MM.1S (cell line): ENCODE measurements around the gene CNKSR3.

ENCODE experiments used
- DNase-seq: peaks from one replicate; pipeline ENCODE4 v3.0.0-alpha.2; 2015
- H2AFZ ChIP-seq: fragments of 300-600 bp; sonication (generic); 2 replicates; pipeline ENCODE4 v1.6.0; 2016; ENCODE audit warnings: antibody characterized with exemption, low read length
- H3F3A ChIP-seq: fragments of 300-600 bp; sonication (generic); 2 replicates; pipeline ENCODE4 v1.6.1; 2016; ENCODE audit warnings: mild to moderate bottlenecking, antibody characterized with exemption, low read length, moderate library complexity, mixed read lengths; ENCODE audit not compliant: insufficient read depth
- H3K27ac ChIP-seq: fragments of 300-600 bp; sonication (generic); 2 replicates; pipeline ENCODE4 v1.5.1; 2016; ENCODE audit warnings: mild to moderate bottlenecking, low read length
- H3K27me3 ChIP-seq: fragments of 300-600 bp; sonication (generic); replicated peaks from 2 replicates; pipeline ENCODE4 v1.6.0; 2016; ENCODE audit warnings: low read length; ENCODE audit not compliant: insufficient read depth
- H3K36me3 ChIP-seq: fragments of 300-600 bp; sonication (generic); replicated peaks from 2 replicates; pipeline ENCODE4 v1.6.1; 2016; ENCODE audit warnings: mild to moderate bottlenecking, low read length, mixed read lengths; ENCODE audit not compliant: insufficient read depth
- H3K4me1 ChIP-seq: fragments of 300-600 bp; sonication (generic); 2 replicates; pipeline ENCODE4 v1.6.1; 2016; ENCODE audit warnings: low read length, mixed read lengths
- H3K4me2 ChIP-seq: fragments of 300-600 bp; sonication (generic); 2 replicates; pipeline ENCODE4 v1.6.0; 2016; ENCODE audit warnings: low read depth, low read length
- H3K4me3 ChIP-seq: fragments of 300-600 bp; sonication (generic); 2 replicates; pipeline ENCODE4 v1.5.1; 2016; ENCODE audit warnings: low read length, mixed read lengths
- H3K79me2 ChIP-seq: fragments of 300-600 bp; sonication (generic); 2 replicates; pipeline ENCODE4 v1.6.1; 2016; ENCODE audit warnings: mixed run types, low read length, mixed read lengths
- H3K9ac ChIP-seq: fragments of 300-600 bp; sonication (generic); 2 replicates; pipeline ENCODE4 v1.6.1; 2016; ENCODE audit warnings: low read length, mixed read lengths
- H3K9me2 ChIP-seq: fragments of 300-600 bp; sonication (generic); replicated peaks from 2 replicates; pipeline ENCODE4 v1.6.1; 2016; ENCODE audit warnings: mild to moderate bottlenecking, low read length, mixed read lengths; ENCODE audit not compliant: insufficient read depth
- H3K9me3 ChIP-seq: fragments of 300-600 bp; sonication (generic); replicated peaks from 2 replicates; pipeline ENCODE4 v1.6.1; 2016; ENCODE audit warnings: mild to moderate bottlenecking, low read length, mixed read lengths; ENCODE audit not compliant: insufficient read depth
- H4K20me1 ChIP-seq: fragments of 300-600 bp; sonication (generic); 2 replicates; pipeline ENCODE4 v1.6.1; 2016; ENCODE audit warnings: mild to moderate bottlenecking, low read length, moderate library complexity, mixed read lengths; ENCODE audit not compliant: insufficient read depth
- EZH2 ChIP-seq: fragments of 300-600 bp; sonication (generic); optimal IDR thresholded peaks from 2 replicates; pipeline ENCODE3; 2017; ENCODE audit warnings: low read depth, mild to moderate bottlenecking, antibody characterized with exemption, low read length, mixed read lengths
- EZH2phosphoT487 ChIP-seq: fragments of 300-600 bp; sonication (generic); IDR thresholded peaks from 2 replicates; pipeline ENCODE4 v1.6.1; 2018; ENCODE audit warnings: antibody characterized with exemption, low read length
- TF ChIP-seq, protein P1 (sequence below): fragments of 300-600 bp; sonication (generic); IDR thresholded peaks from 2 replicates; pipeline ENCODE4 v1.5.1; 2016; ENCODE audit warnings: antibody characterized with exemption, low read length, mixed read lengths

Gene CNKSR3

DNA sequence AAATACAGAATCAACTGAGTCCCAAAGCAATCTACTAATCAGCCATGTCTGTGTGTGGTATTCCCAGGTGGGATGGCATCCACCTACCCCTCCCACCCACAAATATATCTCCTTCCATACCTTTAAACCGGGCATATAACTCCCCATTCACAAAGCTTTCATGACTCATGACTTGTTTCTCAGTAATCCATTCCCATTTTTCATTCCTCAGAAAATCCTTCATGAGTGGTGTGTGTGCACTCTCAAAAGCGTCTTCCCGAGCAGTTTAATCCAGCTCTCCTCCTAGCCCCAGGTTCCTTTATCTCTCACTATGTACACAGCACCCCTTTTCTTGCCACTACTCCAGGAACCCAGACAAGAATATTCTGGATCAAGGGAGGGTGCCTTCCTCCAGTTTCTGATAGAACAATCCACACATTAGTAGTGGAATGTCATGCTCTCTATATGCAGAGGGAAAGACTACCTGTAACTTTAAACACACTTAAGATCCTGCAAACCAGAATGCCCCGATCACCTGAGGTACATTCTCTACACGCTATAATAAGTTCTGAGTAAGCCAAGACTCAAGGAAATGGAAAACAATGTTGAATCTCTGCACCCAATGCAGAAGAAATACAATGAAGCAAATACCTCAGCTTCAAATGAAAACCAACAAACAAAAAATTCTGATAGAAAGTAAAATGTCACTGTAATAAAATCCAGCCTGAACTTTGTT is 98.2 kb downstream of the CNKSR3 start:
- Histone ChIP-seq H3K27ac (no peak overlapping the region), H3K9me3 (no peaks in the 10 kb centered on the region), H3K79me2 (no peaks in the 10 kb centered on the region), H3K9me2 (no peaks in the 10 kb centered on the region), H3K36me3 (no peaks in the 10 kb centered on the region), H3K4me2 (no peak overlapping the region), H3F3A (no peaks in the 10 kb centered on the region), H3K9ac (no peak overlapping the region), H3K27me3 (no peaks in the 10 kb centered on the region), H2AFZ (no peak overlapping the region), H4K20me1 (no peaks in the 10 kb centered on the region), H3K4me1 (no peaks in the 10 kb centered on the region), H3K4me3 (no peak overlapping the region)
- TF ChIP-seq, protein P1, sequence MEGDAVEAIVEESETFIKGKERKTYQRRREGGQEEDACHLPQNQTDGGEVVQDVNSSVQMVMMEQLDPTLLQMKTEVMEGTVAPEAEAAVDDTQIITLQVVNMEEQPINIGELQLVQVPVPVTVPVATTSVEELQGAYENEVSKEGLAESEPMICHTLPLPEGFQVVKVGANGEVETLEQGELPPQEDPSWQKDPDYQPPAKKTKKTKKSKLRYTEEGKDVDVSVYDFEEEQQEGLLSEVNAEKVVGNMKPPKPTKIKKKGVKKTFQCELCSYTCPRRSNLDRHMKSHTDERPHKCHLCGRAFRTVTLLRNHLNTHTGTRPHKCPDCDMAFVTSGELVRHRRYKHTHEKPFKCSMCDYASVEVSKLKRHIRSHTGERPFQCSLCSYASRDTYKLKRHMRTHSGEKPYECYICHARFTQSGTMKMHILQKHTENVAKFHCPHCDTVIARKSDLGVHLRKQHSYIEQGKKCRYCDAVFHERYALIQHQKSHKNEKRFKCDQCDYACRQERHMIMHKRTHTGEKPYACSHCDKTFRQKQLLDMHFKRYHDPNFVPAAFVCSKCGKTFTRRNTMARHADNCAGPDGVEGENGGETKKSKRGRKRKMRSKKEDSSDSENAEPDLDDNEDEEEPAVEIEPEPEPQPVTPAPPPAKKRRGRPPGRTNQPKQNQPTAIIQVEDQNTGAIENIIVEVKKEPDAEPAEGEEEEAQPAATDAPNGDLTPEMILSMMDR = no peak
- TF ChIP-seq EZH2 = no peak
- TF ChIP-seq EZH2phosphoT487 = no peak
- DNase-seq = no peak

DNA sequence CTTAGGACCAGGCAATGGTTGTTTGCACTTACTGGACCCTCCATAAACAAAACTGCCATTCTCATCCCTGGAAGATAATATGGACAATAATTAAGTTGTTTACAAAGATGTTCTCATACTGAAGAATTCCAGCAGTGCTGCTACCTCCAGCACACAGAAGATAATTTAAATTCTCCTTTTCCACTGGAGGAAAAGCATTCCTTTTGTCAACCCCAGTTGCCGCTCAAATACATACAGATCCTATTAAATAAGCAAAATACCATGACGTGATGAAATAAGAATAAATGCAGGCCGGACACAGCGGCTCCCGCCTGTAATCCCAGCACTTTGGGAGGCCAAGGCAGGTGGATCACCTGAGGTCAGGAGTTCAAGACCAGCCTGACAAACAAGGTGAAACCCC is 99.4 kb downstream of the CNKSR3 start:
- H4K20me1 ChIP-seq = no peaks in the 10 kb centered on the region
- TF ChIP-seq, protein P1 = no peak
- no peak for TF ChIP-seq EZH2phosphoT487
- H3K4me3 ChIP-seq = no peak overlapping the region
- H3K27me3 ChIP-seq = no peaks in the 10 kb centered on the region
- no peak overlapping the region for H3K4me2 ChIP-seq
- H3K27ac ChIP-seq = no peak overlapping the region
- H3K9me2 ChIP-seq = no peaks in the 10 kb centered on the region
- no peaks in the 10 kb centered on the region for H3K79me2 ChIP-seq
- H3K9me3 ChIP-seq = no peaks in the 10 kb centered on the region
- no peak overlapping the region for H3K9ac ChIP-seq
- no peak overlapping the region for H2AFZ ChIP-seq
- H3K4me1 ChIP-seq = no peaks in the 10 kb centered on the region
- no peak for DNase-seq
- H3F3A ChIP-seq = no peaks in the 10 kb centered on the region
- H3K36me3 ChIP-seq = no peaks in the 10 kb centered on the region

DNA sequence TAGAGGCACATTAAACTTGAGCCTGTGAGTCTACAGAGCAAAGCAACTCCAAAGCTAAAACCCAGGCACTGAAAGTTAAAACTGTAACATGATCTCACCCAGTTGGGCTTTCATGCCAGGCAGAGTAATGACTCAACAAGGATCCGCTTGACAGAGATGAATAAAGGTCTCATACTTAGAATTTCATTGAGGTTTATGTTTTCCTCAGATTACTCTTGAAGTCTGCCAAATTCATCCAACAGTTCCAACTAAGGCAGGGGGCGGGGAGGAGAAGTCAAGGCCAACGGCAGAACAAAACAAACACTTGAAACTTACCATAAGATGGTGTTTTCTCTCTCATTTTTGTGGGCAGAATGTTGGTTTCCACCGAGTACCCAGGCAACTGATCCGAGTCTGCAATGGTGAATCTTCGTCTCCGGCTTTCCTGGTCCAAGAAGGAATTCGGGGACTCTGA is 99.8 kb downstream of the CNKSR3 start:
- H2AFZ ChIP-seq = no peak overlapping the region
- no peak for TF ChIP-seq EZH2
- no peak for TF ChIP-seq EZH2phosphoT487
- TF ChIP-seq, protein P1 = no peak
- no peak for DNase-seq

More for the DNA sequence above, 99.8 kb downstream of the CNKSR3 start:
- H3K79me2 ChIP-seq = no peaks in the 10 kb centered on the region
- H3K4me3 ChIP-seq = no peak overlapping the region
- H3K27ac ChIP-seq = no peak overlapping the region
- H3K4me2 ChIP-seq = no peak overlapping the region
- H3K9ac ChIP-seq = no peak overlapping the region
- no peaks in the 10 kb centered on the region for H3K9me3 ChIP-seq
- H3F3A ChIP-seq = no peaks in the 10 kb centered on the region
- no peaks in the 10 kb centered on the region for H4K20me1 ChIP-seq
- H3K4me1 ChIP-seq = no peaks in the 10 kb centered on the region
- no peaks in the 10 kb centered on the region for H3K9me2 ChIP-seq
- no peaks in the 10 kb centered on the region for H3K36me3 ChIP-seq
- H3K27me3 ChIP-seq = no peaks in the 10 kb centered on the region
